SJCRH30 (cell line): ENCODE results near the gene NFIB. TPM values are rescaled to one million over a fixed set of nuclear protein-coding genes. Genes with fewer than 3 reads are reported as not detected.

Source experiments
- DNase-seq, 2 experiments: peaks; one replicate each; pipeline ENCODE4 v3.0.0-alpha.2; 2015 to 2020
- H3K27ac ChIP-seq: fragments of 250-450 bp; sonication (Bioruptor Pico); 2 replicates; pipeline ENCODE4 v1.5.1; 2020; ENCODE audit warnings: mild to moderate bottlenecking, moderate library complexity
- H3K27me3 ChIP-seq: fragments of 250-450 bp; sonication (Bioruptor Pico); 2 replicates; pipeline ENCODE4 v1.5.1; 2020; ENCODE audit warnings: mild to moderate bottlenecking, moderate library complexity
- H3K36me3 ChIP-seq: fragments of 250-450 bp; sonication (Bioruptor Pico); 2 replicates; pipeline ENCODE4 v1.5.1; 2020; ENCODE audit warnings: mild to moderate bottlenecking, moderate library complexity
- H3K4me1 ChIP-seq: fragments of 250-450 bp; sonication (Bioruptor Pico); 2 replicates; pipeline ENCODE4 v1.5.1; 2020; ENCODE audit warnings: mild to moderate bottlenecking, moderate library complexity
- H3K4me3 ChIP-seq: fragments of 250-450 bp; sonication (Bioruptor Pico); 2 replicates; pipeline ENCODE4 v1.5.1; 2020; ENCODE audit warnings: mild to moderate bottlenecking, moderate library complexity
- H3K9me3 ChIP-seq: fragments of 250-450 bp; sonication (Bioruptor Pico); replicated peaks from 2 replicates; pipeline ENCODE4 v1.5.1; 2020; ENCODE audit warnings: mild to moderate bottlenecking, moderate library complexity
- total RNA-seq: library from RNA; depleted of rRNA; stranded (reverse); fragments of >200 nt; shearing (Covaris generic); gene quantifications from 2 replicates; pipeline ENCODE4 v1.2.3, GENCODE V29; 2014

The NFIB gene
- total RNA-seq, 1 experiment from 2014 or later: 48.1 TPM

- Histone ChIP-seq H3K36me3 (peaks cover 32% of the 10 kb centered on the region), H3K27ac (no peak overlapping the region), H3K27me3 (no peaks in the 10 kb centered on the region), H3K4me1 (peaks cover 14% of the 10 kb centered on the region), H3K4me3 (no peak overlapping the region), H3K9me3 (no peaks in the 10 kb centered on the region)
- no peak for DNase-seq
Measured at GRCh38 chr9:14308853-14309145, 5.1 kb downstream of the NFIB start.

- Histone ChIP-seq H3K4me3 (no peak overlapping the region), H3K27me3 (no peaks in the 10 kb centered on the region), H3K9me3 (no peaks in the 10 kb centered on the region), H3K4me1 (peaks cover 14% of the 10 kb centered on the region), H3K36me3 (peaks cover 35% of the 10 kb centered on the region), H3K27ac (no peak overlapping the region)
- no peak for DNase-seq
Measured at GRCh38 chr9:14307989-14308852, 5.7 kb downstream of the NFIB start.

- Histone ChIP-seq H3K4me3 (no peak overlapping the region), H3K9me3 (no peaks in the 10 kb centered on the region), H3K36me3 (peaks cover 37% of the 10 kb centered on the region), H3K27me3 (no peaks in the 10 kb centered on the region), H3K4me1 (peaks cover 14% of the 10 kb centered on the region), H3K27ac (no peak overlapping the region)
- no peak for DNase-seq
Measured at GRCh38 chr9:14306672-14307660, 7.0 kb downstream of the NFIB start.

GRCh38 chr9:14306188-14306587 lies 7.8 kb downstream of the NFIB start:
- Histone ChIP-seq H3K27me3 (no peaks in the 10 kb centered on the region), H3K4me3 (no peak overlapping the region), H3K36me3 (peaks cover 37% of the 10 kb centered on the region), H3K9me3 (no peaks in the 10 kb centered on the region), H3K27ac (no peak overlapping the region), H3K4me1 (peaks cover 14% of the 10 kb centered on the region)
- DNase-seq: no peak

- Histone ChIP-seq H3K4me3 (no peak overlapping the region), H3K36me3 (peaks cover 42% of the 10 kb centered on the region), H3K27ac (no peak overlapping the region), H3K27me3 (no peaks in the 10 kb centered on the region), H3K9me3 (no peaks in the 10 kb centered on the region), H3K4me1 (peaks cover 2% of the 10 kb centered on the region; the same call in 1 of the 2 replicates)
- DNase-seq: no peak
Measured at GRCh38 chr9:14304259-14304658, 9.7 kb downstream of the NFIB start.

- H3K4me1 ChIP-seq: no peaks in the 10 kb centered on the region; the same call in 1 of the 2 replicates
- H3K27ac ChIP-seq: no peak overlapping the region
- H3K4me3 ChIP-seq: no peak overlapping the region
Measured at GRCh38 chr9:14303521-14303920, 10.4 kb downstream of the NFIB start.

GRCh38 chr9:14303100-14303499 lies 10.8 kb downstream of the NFIB start:
- DNase-seq: no peak
- peaks cover 43% of the 10 kb centered on the region for H3K36me3 ChIP-seq
- no peaks in the 10 kb centered on the region; the same call in 1 of the 2 replicates for H3K4me1 ChIP-seq
- H3K27me3 ChIP-seq: no peaks in the 10 kb centered on the region
- H3K4me3 ChIP-seq: no peak overlapping the region
- H3K27ac ChIP-seq: no peak overlapping the region
- no peaks in the 10 kb centered on the region for H3K9me3 ChIP-seq

More at GRCh38 chr9:14303521-14303920, 10.4 kb downstream of the NFIB start:
- H3K36me3 ChIP-seq: peaks cover 43% of the 10 kb centered on the region
- DNase-seq: no peak
- no peaks in the 10 kb centered on the region for H3K9me3 ChIP-seq
- no peaks in the 10 kb centered on the region for H3K27me3 ChIP-seq

- no peak overlapping the region for H3K27ac ChIP-seq
- no peaks in the 10 kb centered on the region; the same call in 1 of the 2 replicates for H3K4me1 ChIP-seq
- H3K4me3 ChIP-seq: no peak overlapping the region
- no peaks in the 10 kb centered on the region for H3K9me3 ChIP-seq
- no peak for DNase-seq
- no peaks in the 10 kb centered on the region for H3K27me3 ChIP-seq
- peaks cover 43% of the 10 kb centered on the region for H3K36me3 ChIP-seq
Measured at GRCh38 chr9:14302405-14302804, 11.5 kb downstream of the NFIB start.

GRCh38 chr9:14301583-14302021 lies 12.3 kb downstream of the NFIB start:
- H3K27me3 ChIP-seq: no peaks in the 10 kb centered on the region
- peaks cover 37% of the 10 kb centered on the region for H3K36me3 ChIP-seq
- no peaks in the 10 kb centered on the region; the same call in 1 of the 2 replicates for H3K4me1 ChIP-seq
- no peak overlapping the region for H3K27ac ChIP-seq
- no peak for DNase-seq
- H3K9me3 ChIP-seq: no peaks in the 10 kb centered on the region
- H3K4me3 ChIP-seq: no peak overlapping the region

GRCh38 chr9:14301006-14301405 lies 12.9 kb downstream of the NFIB start:
- Histone ChIP-seq H3K27me3 (no peaks in the 10 kb centered on the region), H3K4me3 (no peak overlapping the region), H3K9me3 (no peaks in the 10 kb centered on the region), H3K36me3 (peaks cover 37% of the 10 kb centered on the region), H3K4me1 (no peaks in the 10 kb centered on the region; the same call in 1 of the 2 replicates), H3K27ac (no peak overlapping the region)
- DNase-seq: no peak

- H3K9me3 ChIP-seq: no peaks in the 10 kb centered on the region
- DNase-seq: no peak
- no peaks in the 10 kb centered on the region for H3K27me3 ChIP-seq
- peaks cover 38% of the 10 kb centered on the region for H3K36me3 ChIP-seq
- no peaks in the 10 kb centered on the region; the same call in 1 of the 2 replicates for H3K4me1 ChIP-seq
- H3K27ac ChIP-seq: no peak overlapping the region
- no peak overlapping the region for H3K4me3 ChIP-seq
Measured at GRCh38 chr9:14300588-14300987, 13.4 kb downstream of the NFIB start.

- no peak for DNase-seq
- H3K4me1 ChIP-seq: no peaks in the 10 kb centered on the region; the same call in 1 of the 2 replicates
- no peak overlapping the region for H3K4me3 ChIP-seq
- peaks cover 33% of the 10 kb centered on the region for H3K36me3 ChIP-seq
- no peak overlapping the region for H3K27ac ChIP-seq
- H3K9me3 ChIP-seq: no peaks in the 10 kb centered on the region
- H3K27me3 ChIP-seq: no peaks in the 10 kb centered on the region
Measured at GRCh38 chr9:14300040-14300439, 13.9 kb downstream of the NFIB start.

GRCh38 chr9:14298601-14299022 lies 15.3 kb downstream of the NFIB start:
- no peak overlapping the region for H3K4me3 ChIP-seq
- H3K9me3 ChIP-seq: no peaks in the 10 kb centered on the region
- H3K36me3 ChIP-seq: peaks cover 30% of the 10 kb centered on the region
- no peak overlapping the region for H3K27ac ChIP-seq
- no peaks in the 10 kb centered on the region for H3K27me3 ChIP-seq
- H3K4me1 ChIP-seq: no peaks in the 10 kb centered on the region; the same call in 1 of the 2 replicates
- DNase-seq: no peak

GRCh38 chr9:14296495-14297113 lies 17.3 kb downstream of the NFIB start:
- DNase-seq: no peak
- Histone ChIP-seq H3K4me1 (no peaks in the 10 kb centered on the region; the same call in 1 of the 2 replicates), H3K36me3 (peaks cover 24% of the 10 kb centered on the region), H3K27ac (no peak overlapping the region), H3K4me3 (no peak overlapping the region), H3K27me3 (no peaks in the 10 kb centered on the region), H3K9me3 (no peaks in the 10 kb centered on the region)
